OCI-M1 (cell line): ENCODE measurements around the gene TRABD2B.
A peak's percentile ranks its signal among the peaks of the same experiment; 100 is the strongest.

Experiments used
- DNase-seq: peaks from one replicate; lab custom pipeline; 2025; lab: John Stamatoyannopoulos, UW

TRABD2B gene

DNA sequence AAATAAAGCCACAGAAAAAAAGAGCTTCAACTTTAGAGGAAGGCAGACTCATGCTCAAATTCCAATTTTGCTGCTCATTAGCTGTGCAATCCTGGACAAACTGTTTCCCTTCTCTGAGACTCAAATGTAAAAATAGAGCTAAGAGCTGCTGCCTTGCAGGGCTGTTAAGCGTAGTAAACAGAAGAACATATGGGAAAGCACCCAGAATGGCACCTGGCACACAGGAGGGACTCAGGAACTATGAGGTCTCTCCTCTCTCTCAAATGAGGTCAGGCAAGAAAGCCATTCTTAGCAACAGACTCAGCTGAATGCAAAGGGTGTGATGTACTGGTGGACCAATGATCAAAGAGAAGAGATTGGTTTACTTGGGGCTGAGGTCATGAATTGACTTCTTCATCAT, 61.3 kb downstream of the TRABD2B start:
- DNase-seq: no peak

DNA sequence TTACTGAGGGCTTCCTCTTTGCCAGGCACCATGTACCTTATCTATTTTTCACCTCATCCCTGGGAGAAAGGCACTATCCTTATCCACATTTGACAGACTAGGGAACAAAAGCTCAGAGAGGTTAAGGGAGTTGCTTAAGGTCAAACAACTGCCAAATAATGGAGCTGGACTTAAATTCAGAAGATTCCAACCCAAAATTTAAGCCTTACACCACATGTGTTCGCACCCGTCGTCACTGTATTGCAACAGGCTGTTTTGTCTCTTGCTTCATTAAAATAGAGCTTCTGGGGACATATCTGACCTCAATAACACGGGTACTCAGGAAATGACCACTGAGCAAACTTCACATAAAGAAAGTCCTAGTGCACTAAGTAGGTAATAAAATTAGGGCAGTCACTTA, 62.0 kb downstream of the TRABD2B start:
- no peak for DNase-seq

DNA sequence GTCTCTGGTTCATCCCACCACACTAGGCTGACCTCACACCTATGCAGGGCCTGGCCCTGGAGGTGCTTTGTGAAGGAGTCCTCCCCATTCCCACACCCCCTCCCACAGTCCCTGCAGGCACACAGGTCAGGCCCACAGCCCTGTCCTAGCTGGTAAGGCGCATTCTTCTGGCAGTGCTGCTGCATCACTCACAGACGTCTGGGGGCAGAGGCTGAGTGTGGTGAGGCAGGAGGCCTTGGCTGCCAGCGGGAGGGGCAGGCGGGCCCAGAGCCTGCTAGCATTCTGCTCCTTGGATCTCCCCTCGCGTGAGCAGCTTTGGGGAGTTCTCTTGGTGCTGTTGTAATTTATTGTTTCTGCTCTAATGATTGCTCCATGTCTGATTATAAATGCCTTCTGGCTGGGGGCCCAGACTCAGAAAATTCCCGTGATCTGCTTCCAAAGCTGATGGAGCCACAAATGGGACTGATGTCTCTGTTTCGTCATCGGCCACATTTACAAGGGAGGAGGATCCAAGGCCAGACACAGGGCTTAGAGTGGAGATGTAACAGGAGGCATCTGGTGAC, 62.9 kb downstream of the TRABD2B start:
- no peak for DNase-seq

DNA sequence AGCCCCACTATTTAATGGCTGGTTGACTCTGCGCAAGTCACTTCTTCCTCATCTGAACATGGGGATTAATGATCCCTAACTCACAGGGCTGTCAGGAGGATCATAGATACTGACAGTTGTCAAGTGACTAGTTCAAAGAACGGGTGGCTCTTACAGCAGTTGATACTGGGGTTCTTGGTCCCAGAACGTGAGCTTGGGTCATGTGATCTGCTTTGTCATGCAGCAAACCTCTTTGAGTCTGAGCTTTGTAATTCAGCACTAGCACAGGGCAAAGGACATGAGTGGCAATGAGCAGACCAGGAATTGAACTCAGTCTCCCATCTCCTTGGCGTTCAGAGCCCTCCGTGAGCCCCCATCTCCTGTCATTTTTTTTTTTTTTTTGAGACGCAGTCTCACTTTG, 64.4 kb downstream of the TRABD2B start:
- DNase-seq: no peak

DNA sequence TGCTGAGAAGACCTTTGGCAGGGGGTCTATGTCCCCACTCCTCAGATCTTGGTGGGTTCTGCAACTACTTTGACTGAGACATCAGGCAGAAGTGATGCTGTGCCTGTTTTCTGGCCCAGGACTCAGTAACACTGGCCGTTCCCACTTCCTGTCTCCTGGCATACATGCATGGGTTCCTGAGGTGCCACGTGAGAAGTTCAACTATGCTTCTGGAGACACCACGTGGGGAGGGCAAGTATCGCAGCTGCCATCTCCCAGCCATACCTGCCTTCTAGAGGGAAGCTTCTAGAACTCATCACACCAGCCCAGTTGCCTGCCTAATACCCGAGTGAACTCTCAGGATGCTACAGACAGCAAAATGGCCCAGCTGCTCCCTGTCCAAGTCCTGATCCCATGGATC, 65.8 kb downstream of the TRABD2B start:
- DNase-seq: peak; percentile 21

DNA sequence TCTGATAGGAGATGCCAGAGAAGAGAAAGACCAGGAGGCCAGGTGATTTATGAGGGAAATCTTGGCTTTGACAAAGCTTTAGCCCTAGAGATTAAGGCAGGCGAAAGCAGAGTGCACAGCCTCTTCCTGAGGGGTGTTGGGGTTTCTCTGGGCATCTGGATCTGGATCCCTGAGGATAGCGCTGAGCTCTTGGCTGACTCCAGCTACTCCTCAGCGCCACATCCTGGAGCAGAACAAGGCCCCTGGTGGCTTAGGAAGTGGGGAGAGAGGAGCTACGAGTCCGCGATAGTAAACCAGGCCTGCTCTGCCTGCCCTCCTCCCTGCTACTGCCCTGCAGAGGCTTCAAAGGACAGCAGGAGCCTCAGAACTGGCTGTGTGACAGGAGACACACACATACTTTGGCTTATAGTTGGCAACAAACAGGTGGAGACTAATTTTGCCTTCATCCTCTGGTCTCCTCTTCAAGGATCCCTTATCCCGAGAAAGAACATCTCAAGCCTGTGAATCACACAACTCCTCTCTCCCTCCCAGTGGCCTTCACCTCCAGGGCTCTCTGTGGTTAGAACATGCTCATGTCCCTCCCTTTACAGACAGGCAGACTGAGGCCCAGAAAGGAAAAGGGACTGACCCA, 66.9 kb downstream of the TRABD2B start:
- DNase-seq: no peak

DNA sequence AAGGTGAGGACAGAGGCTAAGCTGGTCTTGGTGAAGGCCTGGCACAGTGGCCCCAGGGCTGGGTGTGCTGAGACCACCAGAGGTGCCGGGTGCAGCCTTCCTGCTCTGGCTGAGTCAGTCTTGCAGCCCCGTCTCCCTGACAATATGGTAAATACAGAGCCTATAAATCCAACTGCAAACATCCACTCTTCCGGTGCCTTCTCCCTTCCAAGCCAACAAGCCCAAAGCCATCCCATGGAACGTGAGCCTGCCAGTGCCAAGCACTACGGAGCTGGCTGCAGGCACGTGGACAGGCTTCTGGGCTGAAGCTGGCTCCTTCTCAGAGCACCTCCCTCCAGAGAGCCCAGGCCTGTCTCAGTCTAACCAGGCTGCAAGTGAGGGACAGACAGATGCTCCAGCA, 70.0 kb downstream of the TRABD2B start:
- DNase-seq: no peak

DNA sequence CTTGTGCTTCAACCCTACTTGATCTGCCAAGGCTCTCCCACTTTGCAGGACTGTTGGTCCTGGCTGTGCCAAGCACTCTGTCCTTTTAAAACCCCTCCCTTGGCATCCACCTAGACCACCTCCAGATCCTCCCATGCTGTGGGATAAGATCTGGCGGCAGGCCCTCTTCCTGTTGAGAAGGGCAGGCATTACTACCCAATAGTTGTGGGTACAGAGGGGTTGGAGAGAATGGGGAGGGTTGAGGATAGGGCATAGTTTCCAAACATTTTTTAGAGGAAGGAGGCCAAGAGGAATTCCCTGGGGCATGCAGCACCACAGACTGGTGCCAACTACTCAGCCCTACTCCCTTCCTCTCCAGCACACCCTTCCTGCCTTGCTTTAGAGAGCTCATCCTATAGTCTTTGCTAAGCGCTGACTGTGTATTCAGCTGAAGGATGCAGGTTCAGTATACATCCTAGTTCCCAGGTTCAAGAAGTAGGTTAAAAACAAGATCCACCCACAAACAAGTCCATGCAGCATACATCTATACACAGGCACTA, 70.7 kb downstream of the TRABD2B start:
- no peak for DNase-seq

DNA sequence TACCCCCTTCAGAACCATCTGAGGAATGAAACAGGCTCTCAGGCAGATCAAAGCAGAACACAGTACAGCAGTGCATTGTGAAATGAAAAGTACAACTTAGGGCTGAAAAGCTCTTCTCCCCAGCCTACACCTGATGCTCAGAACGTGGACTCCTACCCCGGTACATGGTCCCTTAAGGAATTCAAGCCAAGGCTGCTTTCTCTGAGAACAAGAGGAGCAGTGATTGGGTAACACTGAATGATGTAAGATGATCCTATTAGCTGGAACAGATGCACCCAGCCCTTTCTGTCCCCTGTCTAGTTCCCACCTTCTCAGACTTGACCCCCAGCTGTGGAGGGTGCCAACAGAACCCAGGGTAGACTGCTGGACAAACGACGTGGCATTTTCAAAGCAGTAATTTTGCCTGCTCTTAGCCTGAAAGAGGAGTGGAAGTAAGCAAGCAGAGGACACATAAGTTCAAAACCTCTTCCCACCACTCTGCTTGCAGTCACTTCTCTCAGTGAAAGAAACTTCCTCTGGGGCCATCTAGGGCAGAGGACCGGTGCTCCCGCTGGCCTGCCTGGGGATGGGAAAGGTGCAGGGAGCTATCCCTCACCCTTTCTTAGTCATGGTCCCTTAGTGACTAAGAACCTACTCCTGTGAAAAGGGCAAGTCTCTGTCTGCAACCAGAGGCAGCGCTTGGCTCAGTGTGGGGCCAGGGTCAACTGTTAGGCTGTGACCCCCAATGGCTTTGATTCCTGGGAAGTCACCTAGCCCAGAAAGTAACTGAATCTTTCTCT, 72.7 kb downstream of the TRABD2B start:
- no peak for DNase-seq

DNA sequence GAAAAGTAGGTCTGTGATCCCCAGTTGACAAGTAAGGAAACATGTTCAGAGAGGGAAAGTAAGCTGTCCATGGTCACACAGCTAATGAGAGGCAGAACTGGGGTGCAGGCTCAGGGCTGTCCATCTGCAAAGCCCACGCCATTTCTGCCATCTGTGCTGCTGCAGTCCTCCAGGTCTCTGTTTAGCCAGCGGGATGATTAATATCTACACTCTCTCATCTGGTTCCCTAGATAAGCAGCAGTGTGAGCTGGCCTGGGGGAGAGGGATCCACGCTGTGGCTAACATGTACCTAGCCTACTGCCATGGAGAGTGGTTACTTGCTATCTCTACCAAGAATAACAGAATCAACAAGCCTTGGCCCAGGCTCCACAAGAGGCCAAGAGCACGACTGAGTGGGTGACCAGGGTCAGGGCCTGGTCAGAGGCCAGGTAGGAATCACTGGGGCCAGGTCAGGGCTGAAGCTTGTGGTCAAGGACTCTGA, 75.2 kb downstream of the TRABD2B start:
- DNase-seq: peak; percentile 60

DNA sequence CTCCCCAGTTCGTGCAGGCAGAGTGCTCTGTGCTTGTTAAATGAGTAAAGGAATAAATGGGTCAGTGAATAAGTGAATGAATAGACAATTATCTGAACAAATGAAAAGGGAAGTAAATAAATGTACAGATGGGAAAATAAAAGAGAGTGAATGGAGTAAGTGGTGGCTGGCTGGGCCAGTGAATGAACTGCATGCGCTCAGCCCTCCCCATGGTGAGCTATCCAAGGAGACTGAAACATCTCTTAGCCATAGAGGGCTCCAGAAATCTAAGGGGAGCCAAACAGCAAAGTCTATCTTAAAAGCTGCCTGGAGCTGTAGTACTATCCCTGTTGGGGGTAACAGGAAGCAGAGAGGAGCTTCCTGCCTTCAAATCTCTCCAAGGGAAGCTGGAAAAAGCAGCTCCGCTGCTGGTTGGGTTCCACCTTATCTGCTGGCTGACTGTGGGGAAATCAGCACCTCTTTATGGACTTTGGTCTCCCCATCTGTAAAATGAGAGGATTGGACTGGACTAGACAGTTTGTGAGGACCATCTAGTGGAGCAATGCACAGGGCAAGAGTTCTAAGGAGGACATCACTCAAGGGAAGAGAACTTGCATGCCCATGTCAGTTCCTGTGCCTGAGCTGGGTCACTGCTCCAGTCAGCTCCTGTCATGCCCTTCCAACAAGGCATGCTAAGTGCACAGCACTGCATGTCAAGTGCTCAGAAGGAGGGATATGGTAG, 77.9 kb downstream of the TRABD2B start:
- DNase-seq: no peak

DNA sequence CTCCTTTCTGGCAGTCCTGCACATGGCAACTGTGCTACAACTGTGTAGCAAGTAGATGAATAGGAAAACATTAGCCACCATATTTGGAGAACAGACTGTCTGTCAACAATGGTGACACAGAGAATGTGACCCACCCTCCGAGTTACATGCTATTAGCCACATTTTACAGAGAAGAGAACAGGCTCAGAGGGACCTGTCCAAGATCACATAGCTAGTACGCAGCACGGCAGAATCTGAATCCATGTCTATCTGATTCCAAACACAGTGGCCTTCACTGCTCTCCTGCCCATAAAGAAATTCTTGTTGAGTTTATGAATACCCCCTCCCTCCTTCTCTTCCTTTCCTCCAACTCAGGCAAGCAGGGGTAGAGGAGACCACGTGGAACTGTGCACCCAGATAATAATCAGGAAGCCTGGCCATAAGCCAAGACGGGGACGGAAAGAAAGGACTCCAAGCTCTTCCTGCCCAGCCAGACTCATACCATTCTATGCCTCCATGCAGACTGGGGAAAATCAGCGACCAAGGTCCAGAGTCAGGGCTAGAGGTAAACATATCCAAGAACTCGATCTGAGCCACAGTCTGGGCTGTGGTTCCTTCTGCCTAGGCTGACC, 78.8 kb downstream of the TRABD2B start:
- peak; percentile 20 for DNase-seq

DNA sequence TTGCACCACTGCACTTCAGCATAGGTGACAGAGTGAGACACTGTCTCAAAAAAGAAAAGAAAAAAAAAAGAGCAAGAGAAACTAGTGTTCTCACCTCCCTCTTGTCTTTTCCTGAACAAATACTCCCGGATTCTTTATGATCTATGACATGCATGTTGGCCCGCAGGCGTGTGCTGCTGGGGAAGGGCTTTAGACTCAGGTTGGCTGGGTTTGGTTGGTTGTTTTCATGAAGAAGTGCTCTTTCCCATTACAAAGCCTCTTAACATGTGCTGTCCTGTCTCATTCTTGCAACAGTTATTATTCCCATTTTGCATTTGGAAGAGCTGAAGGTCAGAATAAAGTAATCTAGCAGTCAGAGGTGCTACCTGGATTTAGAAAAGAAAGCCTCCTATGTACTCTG, 79.5 kb downstream of the TRABD2B start:
- no peak for DNase-seq

DNA sequence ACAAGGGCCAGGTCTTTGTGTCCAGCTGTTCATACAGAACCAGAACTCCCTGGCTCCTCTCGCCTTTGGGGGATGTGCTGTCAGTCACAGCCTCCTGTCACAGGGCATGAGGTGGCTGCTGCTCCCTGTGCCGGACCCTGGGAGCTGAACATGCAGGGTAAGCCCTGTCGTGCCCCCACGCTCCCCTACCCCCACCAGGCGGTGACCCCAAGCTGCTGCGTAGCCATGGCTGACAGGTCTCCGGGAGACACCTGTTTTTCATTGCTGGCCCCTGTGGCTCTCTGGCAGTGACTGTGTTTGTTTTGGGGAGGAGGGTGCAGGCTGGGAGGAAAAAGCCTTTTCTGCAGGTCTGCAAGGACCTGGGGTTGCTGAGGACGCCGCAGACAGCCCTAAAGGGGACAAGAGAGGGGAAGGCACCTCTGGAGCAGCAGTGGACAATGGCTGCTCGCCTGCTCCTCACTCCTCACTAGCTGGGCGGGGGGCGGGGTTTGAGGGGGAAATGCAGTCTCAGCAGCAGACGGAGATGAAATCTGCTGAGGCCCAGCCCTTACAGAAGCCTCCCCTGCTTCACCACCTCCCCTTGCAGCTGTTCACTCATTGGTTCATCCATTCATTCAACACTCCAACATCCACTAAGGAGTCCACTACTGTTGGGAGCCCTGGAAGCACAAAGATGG, 81.4 kb downstream of the TRABD2B start:
- DNase-seq: no peak

DNA sequence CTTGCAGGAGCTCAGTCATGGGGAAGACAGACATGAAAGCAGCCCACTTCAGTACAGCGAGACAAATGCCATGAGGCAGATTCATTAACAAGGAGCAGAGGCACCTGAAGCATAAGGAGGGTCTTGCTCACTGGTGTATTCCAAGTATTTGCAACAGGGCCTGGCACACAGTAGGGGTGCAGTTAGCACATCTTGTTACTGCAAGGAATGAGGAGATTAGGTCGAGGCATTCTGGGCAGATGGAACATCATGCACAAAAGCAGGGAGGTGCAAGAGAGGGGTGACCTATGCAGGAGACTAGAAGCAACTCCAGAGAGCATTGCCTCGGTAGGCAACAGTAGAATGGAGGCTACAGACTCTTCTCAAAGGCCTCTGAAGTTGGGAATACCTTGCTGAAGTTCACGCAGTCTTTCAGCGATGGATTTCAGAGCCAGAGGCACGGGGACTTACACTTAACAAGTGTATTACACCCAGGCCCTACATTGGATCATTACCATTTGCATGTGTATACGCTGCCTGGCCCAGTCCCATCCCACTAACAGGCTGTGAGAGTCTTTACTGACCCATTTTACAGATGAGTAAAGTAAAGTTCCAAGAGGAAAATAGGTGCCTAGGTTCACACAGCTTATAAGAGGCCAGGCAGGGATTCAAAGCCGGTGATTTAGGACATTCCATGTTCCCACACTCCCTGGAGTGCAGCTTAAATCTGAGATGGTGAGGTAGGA, 82.1 kb downstream of the TRABD2B start:
- no peak for DNase-seq

DNA sequence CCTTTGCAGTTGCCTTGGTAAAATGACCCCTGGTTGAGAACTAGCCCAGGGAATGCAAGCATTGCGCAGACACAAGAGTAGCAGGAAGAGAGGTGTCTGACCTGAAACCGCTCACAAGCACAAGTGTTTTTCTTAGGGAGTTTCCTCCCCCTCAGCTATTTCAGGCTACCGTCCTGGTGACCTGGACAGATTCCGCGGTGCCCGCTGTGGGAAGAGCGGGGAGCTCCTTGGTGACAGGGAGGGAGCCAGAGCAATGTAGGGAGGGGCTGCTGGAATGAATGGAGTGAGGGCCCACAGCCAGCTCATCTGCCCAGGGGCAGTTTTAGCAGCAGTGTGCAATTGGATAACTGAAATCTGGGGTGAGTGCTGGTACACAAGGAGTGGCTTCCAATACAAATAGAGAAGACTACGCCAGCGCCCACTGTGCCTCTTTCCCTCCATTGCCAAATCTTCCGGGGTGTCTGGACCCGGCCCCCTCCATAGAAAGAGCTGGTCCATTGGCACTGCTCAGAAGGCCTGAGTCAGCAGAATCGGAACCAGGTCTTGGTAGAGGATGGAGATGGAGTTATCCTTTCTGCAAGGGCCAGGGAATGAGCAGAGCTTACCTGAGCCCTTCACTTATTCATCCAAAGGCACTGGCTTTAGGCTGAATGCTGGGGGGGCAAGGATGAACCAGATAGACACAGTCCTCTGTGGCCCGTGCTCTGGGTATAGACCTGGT, 82.8 kb downstream of the TRABD2B start:
- DNase-seq: no peak

DNA sequence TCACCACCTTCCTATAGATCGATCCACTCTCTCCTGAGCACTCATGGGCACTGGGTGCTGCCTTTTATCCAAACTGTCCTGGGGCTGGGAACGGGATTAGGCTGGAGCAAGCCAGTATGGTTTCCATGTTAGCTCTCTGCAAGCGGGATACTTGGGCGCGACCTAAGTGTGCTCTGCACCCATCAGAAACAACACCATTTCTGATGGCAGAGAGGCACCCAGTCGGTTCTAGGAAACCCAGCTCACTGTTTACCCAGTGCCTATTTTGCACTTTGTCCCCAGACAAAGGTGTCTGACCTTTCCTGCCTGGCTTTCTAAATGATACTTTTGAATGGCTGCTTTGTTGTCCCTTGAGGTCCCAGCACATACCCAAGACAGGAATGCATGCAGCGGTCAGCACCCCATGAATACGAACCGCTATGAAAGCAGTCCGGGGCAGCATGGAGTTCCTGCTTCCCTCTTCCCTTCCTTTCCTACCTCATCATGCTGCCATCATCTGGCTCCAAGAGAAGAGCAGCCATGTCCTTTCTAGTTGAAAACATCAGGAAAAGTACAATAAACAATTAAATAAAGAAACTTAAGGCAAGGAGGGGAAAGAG, 83.9 kb downstream of the TRABD2B start:
- no peak for DNase-seq

DNA sequence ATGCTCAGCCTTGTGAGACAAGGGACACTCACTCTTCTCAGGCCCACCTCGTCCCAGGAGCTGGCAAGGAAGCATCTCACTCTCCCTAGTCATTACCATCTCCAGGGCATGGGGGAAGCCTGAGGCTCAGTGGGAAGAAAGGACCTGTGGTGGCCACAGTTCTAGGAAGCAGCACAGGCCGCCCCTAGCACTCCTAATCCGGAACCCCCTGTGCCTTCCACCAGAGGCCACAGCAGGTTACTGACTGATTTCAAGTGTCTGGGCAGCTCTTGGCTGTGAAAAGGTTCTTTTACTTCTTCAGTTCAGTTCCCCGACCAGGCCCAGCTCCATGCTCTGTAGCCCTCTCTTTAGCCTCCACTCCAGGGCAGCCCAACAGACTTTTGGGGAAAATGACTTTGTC, 84.4 kb downstream of the TRABD2B start:
- DNase-seq: no peak

DNA sequence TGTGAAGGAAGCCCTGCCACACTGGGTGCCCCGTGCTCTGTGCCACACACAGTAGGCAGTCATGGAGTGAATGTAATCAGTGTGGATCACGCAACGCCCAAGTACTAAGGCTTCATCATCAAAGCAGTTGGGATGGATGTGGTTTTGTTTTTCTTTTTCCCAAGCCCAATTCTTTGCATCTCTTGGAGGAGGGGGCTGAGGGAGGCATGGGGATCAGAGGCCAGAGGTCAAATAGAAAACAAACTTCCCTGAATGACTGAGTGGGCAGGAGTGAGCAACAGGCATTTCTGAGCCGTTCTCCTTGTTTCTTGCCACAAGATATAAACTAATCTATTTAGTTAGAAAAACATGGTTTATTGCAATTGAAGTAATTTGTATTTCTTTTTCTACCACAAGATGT, 85.3 kb downstream of the TRABD2B start:
- DNase-seq: no peak

DNA sequence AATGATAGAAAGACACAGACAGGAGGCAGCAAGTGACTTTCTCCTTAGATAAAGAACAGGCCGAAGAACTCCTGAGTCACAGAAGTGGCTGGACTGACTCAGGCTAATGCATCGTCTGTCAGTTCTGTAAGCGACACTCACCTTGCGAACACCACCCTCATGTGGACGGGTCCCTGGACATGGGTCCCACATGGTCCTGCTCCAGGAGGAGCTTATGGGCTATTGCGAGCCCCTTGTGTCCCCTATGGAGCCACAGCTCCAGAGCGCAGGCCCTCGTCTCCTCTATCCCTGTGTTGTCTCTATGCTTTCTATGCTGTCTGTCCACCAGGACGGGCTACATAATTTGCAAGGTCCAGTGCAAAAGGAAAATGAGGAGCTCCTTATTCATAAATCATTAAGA, 85.8 kb downstream of the TRABD2B start:
- DNase-seq: no peak
